ENCODE data around the gene DENND2C.

DNA sequence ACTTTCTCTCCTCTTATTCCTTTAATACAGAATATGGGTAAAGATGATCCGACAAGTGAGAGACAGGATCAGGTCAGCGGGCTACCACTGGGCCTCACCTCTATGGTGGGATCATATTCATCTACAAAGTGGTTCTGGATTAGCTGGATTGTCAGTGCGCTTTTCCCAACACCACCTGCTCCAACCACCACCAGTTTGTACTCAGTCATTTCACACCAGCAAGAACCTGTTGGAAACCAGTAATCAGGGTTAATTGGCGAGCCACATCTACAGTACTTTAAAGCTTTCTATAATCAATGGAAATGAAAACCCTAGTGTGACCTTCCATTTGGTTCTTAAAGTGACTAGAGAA, 46.1 kb upstream of the DENND2C start:
- TF ChIP-seq, protein P1, sequence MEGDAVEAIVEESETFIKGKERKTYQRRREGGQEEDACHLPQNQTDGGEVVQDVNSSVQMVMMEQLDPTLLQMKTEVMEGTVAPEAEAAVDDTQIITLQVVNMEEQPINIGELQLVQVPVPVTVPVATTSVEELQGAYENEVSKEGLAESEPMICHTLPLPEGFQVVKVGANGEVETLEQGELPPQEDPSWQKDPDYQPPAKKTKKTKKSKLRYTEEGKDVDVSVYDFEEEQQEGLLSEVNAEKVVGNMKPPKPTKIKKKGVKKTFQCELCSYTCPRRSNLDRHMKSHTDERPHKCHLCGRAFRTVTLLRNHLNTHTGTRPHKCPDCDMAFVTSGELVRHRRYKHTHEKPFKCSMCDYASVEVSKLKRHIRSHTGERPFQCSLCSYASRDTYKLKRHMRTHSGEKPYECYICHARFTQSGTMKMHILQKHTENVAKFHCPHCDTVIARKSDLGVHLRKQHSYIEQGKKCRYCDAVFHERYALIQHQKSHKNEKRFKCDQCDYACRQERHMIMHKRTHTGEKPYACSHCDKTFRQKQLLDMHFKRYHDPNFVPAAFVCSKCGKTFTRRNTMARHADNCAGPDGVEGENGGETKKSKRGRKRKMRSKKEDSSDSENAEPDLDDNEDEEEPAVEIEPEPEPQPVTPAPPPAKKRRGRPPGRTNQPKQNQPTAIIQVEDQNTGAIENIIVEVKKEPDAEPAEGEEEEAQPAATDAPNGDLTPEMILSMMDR (IDR thresholded peaks at IDR 0.05; ENCODE audit: low read length): no peak
- no peak for TF ChIP-seq EZH2 (optimal IDR thresholded peaks at IDR 0.05; ENCODE audit: low read depth, low read length)

All from MM.1S (cell line).